SU-DHL-6 (cell line): ENCODE data around the gene NEURL4.

Experiments
- CTCF ChIP-seq: fragments of 200-600 bp; sonication (generic); IDR thresholded peaks from one replicate; pipeline ENCODE4 v1.5.1; 2017; ENCODE audit warnings: antibody characterized with exemption, mild to moderate bottlenecking, low read length, moderate library complexity; ENCODE audit not compliant: insufficient read depth, poor library complexity, severe bottlenecking
- EZH2phosphoT487 ChIP-seq: fragments of 200-600 bp; sonication (generic), shearing (Covaris generic); conservative IDR thresholded peaks from 2 replicates; pipeline ENCODE4 v1.6.1; 2018; ENCODE audit warnings: mild to moderate bottlenecking, antibody characterized with exemption, low read length, moderate library complexity, mixed read lengths

GRCh38 chr17:7374353-7374752 is 45.2 kb upstream of the NEURL4 start:
- no peak for TF ChIP-seq EZH2phosphoT487
- TF ChIP-seq CTCF, result no peak
